Dermis microvascular lymphatic vessel endothelial cell (primary cell): Measurements from ENCODE around the gene BLOC1S2. TPM values are rescaled to one million over a fixed set of nuclear protein-coding genes. Genes with fewer than 3 reads are reported as not detected.
A peak's percentile ranks its signal among the peaks of the same experiment; 100 is the strongest.
"Not testable (repeated sequence)": the region's sequence is repeated elsewhere in the genome, so short reads cannot be mapped to it uniquely, and the experiment has no call there.

Source experiments
- DNase-seq, 2 donors: peaks; one replicate each; pipeline versions ENCODE4 v3.0.0 to v3.0.0-alpha.2; 2010; ENCODE audit warnings: low read depth in 2 of 2
- total RNA-seq: library from RNA; depleted of rRNA; stranded (reverse); fragments of >200 nt; gene quantifications from 2 replicates; pipeline ENCODE4 v1.2.1, GENCODE V29; 2014

BLOC1S2 gene
- 25.8 and 45.6 TPM in 2 replicates for total RNA-seq

DNA sequence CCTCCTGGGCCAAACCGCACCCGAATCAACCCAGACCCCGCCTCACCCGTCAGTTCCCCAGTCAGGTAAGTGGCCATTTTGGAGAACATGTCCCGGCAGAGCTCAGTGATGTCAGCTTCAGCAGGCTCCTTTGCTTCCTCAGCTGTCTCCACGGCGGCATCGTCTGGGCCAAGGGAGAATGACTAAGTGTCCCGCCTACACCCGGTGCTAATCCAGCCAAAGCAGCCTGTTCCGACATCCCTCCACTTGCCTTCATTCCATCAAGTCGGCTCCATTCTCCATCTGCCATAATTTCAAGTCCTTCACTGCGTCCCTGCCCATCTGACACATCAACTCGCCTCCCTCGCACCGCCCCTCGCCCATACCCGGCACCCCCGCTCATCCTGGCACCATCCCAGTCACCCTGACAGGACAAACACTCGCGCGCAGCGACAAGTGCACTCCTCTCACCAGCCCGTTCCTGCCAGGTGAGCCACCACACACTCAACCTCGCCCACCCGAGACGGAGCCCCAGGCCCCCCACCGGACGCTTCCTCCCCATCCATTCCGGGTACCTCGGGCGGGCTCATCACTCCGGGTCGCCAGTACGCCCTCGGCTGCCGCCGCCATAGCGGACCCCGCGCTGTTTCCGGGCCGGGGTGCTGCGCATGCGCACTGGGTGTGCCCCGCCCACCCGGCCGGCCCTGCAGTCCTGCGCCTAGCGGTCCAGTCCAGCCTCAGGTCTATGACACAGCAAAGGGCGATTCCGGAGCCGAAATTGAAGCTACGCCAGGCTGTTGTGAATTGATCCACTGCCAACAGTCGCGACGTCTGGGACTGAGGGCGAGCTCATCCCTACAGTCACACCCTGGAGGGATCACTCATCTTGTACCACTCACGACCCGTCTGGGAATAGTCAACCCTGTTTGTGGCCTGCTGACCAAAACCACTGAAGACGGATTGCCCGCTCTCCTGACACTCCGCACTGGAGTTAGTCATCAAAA lies at the start of gene BLOC1S2:
BLOC1S2 (minus strand) TSS at position 630 of the 983 bp plus-strand sequence; CDS start at position 609, 21 bp downstream.
- DNase-seq, result peak; percentile 63 to 88

DNA sequence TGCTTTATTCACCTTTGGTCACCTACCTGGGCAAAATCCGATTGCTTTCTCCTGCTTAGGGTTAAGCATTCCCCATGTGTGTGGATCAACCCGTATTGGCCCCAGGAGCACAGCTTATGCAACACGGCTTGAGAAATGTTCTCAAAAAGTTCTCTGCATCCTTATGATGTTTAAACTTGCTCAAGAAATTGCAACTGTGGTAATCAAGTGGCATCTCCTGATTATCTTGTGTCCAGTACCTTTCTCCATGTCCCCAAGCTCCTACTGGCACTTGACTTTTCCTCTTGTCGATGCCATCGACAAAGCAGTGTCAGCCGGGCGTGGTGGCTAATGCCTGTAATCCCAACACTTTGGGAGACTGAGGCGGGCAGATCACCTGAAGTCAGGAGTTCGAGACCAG lies 48.3 kb upstream of the BLOC1S2 start:
- no peak for DNase-seq

DNA sequence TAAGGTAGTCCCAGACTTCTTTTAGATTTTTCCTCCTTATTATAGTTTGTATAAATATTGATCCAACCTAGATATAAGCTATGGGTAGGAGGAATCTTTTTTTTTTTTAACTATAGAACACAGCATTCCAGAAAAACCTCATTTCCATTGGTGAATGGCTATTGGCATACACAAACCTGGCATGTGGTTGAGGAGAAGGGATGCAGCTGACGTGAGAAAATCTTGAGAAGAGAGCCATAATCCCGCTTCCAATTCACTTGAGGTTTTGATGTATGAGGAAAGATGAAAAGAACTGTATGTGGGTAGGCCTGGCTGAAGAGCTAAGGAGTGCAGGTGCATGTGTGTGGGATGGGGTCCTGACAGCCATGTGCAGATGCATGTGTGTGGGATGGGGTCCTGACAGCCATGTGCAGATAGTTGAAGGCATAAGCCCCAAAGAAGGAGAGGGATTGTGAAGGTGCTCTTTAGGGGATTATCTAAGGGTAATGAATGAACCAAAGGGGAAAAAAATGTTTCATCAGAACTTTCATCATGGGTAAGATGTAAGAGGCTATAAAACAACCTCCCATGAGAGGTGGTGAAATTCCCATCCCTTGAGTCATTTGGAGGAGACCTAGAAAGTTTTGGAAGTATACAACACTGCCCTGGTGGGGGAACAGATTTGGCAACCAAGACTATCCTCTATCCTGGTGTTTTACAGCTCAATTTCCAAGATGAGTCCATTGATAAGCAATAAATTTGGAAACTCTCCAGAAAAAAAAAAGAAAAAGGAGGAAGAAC lies 47.4 kb upstream of the BLOC1S2 start:
- DNase-seq, result no peak

DNA sequence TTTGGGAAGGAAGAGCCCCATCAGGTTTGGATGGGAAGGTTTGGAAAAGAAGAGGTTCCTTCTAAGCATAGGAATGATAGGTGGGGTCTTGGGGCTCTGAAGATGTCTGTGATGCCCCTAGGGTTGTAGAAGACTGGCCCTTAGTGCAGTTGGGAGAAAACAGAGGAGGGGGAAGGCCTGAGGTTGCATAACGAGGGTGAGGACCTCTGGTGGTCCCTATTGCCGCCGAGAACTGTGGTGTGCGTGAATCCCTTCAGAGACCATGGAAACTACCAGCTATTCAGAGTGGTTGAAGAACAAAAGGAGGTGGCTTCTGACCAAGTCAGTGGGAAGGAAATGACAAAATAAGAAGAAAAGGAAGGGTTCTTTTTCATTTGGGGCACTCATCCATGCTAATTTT lies 46.6 kb upstream of the BLOC1S2 start:
- DNase-seq, result no peak

DNA sequence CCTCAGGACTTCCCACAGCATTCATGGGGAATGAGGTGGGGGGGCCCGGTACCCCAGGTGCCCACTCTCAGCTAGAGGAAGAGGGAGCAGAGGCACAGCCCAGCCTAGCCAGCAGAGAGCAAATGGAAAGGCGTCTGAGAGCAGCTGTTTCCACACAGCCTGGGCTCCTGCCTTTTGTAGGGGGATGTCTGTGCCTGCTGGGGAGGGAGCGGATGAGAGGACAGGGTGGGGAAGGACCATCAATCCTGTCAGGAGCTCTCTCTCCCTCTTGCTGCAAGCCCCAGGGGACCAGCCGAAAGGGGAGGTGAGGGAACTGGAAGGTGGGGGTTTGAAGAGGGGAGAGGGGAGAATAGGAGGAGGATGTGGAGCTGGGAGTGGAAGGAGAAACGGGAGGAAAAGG lies 43.6 kb upstream of the BLOC1S2 start, which contains the start of gene PKD2L1:
PKD2L1 (minus strand) TSS at position 150 of the 400 bp plus-strand sequence; CDS start at position 25, 125 bp downstream.
- DNase-seq, result no peak

DNA sequence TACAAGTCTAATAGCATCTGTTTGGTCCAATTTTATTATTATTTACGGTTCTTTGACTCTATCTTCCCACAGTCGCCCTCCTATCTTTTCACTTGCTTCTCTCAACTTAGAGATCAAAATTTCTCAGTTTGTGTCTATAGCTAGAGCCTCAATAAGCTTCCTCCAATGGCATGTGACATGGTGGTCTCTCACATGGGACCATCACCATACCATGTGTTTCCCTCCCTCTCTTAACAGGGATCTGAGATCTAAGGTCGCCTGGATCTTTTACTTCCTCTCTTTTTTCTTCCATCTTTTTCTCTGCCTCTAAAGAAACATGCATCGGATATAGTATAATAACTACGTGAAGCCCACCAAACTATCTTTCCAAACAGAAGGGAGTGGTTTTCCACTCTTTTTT lies 41.7 kb upstream of the BLOC1S2 start:
- no peak for DNase-seq

DNA sequence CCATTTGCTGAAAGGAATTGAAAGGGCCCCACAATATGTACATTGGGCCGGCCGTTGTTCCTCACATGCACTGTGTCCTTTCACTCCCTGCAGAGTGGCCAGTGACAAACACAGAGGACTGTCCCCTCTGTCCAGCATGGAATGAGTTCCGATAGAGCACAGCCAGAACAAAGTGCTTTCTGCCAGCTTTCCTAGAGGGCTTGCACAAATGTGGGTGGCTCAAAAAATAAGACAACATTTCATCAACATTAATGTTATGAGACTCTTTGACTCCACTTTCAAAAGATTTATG lies 41.2 kb upstream of the BLOC1S2 start:
- no peak for DNase-seq

DNA sequence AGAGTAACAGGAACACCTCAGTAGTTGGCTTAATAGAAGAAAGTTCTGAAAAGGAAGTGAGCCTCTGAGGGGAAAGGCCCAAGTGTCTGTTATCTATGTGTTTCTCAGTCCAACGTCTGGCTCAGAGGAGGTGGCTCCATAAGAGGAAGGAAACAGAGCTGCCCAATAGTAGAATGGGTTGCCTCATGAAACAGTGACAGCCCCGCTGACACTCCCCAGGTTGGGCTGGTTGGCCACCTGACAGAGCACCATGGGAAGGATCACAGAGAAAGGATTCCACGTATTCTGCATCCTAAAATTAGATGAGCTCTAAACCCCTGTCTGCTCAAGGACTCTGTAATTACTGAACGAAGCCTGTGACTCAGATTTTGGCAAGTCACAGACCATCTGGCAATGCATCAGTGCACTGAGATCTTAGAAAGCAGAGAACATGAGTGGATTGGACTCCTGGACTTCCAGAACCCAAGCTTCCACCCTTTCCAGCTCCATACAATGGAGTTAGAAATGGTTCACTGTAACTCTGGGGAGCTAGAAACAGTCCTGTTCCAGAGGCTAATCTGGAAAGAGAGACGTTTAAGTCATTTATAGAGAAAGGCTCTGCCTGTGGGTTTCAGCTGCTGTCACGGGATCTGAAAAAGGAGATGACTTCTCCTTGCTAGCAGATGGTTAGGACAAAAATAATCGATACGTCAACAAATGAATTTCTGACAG lies 40.7 kb upstream of the BLOC1S2 start:
- no peak for DNase-seq

DNA sequence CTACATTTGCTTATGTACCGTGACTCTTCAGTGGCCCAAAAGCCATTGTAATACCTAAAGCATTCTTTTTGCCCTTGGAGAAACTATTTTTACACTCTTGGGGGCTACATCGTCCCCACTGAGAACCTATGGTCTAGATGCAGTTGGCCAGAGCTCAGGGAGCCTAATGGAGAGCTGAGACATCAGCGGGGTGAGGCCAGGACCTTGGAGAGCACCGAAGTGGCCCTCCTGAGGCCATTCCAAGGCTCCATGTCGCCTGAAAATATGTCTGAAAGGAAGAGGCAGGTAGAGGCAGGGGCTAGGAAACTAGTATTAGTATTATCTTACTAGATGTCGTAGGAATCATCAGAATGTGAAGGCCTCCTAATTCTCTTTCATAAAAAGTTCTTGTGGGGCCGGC lies 38.7 kb upstream of the BLOC1S2 start:
- DNase-seq, result no peak

DNA sequence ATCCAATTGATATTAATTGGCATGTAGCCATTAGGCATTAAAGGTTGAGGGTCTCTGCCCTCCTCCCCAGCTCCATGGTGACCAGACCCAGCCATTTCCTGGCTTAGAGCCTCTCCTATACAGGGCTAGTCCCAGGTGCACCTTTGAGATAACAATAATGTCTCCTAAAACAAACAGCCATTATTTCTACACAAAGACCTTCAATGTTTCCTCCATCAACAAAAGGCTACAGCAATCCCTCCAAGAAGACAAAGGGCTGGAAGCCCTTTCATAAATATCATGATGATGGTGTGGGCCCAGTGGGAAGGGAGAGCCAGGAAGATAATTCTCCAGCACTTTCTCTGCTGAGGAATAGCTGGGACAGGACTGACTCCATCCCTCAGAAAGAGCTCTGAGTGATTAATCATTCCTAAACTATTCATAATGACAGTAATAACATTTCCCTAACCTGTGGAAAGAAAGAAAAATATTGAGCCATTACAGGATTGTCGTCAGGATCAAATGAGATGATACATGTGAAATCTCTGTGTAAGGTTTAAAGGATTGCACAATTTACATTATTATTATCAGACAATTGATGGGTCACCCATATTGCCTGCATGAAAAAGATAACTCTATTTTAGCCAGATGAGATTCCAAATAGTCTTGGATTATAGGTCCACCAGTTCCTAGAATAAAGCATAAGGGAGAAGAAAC lies 33.4 kb upstream of the BLOC1S2 start:
- DNase-seq, result no peak

DNA sequence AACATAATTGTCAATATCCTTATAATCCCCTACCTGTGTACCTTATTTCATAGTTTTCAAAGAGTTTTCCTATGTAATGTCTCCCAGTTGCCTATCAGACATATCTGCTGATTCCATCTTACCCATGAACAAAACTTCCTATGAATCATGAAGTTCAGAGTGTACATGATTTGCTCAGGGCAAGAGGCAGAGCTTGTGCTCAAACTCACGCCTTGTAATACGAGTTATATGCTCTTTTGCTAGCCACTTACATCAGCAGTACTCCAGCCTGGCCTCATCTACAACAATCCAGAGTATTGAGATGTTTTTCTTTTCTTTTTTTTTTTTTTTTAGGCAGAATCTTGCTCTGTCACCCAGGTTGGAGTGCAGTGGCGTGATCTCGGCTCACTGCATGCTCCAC lies 31.7 kb upstream of the BLOC1S2 start:
- DNase-seq, result no peak

DNA sequence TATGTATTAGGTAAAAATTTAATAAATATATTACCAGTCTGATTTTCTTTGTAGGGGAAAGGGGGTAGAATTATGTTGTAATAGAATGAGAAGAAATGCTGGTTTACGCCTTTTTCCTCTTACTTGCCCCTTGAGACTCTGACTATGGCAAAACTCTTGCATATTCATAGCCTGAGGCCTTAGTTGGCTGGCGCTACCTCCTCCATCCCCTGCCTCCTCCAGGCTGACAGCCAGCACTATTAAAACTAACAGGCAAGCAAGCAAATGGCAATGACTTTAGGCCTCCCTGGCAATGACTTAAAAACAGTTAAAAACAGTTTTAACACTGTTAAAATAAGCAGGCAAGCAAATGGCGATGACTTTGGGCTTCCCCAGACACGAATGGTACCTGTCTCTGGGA lies 29.1 kb upstream of the BLOC1S2 start:
- DNase-seq, result no peak

DNA sequence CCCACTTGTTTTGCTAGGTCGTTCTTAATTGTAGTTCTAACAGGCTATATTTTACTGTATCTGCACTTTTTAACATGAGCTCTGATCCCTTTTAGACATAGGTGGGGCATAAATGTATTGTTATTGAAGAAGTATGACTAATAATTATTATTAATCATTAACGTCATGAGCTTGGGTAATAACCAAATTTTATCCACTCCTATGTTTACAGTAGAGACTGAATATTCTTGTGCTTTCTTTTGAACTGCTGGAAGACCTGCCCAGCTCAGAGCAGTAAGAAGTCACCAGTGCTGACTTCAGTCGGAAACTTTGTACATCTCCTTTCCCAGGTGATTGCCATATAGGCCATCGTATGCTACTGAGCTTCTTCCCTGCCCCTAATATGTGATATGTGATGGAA lies 24.8 kb upstream of the BLOC1S2 start:
- no peak for DNase-seq

DNA sequence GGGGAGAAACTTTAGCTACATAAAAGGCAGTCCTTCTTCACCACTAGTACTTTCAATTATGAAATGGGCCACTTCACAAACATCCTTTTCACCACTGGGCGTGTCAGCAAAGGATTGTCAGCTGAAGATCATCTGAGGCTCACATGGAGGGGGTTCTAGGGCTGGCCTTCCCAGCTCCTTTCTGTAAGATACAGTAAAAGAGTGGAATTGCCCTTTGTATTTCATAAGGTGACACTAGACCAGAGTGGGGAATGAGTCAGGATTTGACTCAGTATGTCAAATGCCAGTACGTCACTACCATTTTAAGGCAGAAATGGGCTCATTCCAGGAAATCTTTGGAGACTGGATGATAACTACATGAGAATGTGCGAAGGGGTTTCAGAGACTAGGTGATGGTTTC lies 21.2 kb upstream of the BLOC1S2 start:
- DNase-seq, result no peak

DNA sequence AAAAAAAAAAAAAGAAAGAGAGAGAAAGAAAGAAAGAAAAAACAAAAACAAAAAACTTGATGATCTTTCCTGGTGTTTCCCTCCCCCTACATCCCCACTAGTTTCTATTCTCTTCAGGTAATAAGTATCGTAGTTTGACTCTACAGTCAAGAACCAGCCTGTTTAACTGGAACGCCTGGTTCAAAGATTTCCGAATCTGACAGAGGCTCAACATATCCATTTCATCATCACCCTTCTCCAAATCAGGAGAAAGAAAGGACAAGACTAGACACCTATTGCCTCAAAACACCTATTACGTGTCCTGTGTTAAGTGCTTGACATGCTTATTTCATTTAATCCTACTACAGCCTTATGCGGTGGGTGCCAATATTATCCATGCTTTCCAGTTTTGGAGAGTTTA lies 20.4 kb upstream of the BLOC1S2 start:
- no peak for DNase-seq

DNA sequence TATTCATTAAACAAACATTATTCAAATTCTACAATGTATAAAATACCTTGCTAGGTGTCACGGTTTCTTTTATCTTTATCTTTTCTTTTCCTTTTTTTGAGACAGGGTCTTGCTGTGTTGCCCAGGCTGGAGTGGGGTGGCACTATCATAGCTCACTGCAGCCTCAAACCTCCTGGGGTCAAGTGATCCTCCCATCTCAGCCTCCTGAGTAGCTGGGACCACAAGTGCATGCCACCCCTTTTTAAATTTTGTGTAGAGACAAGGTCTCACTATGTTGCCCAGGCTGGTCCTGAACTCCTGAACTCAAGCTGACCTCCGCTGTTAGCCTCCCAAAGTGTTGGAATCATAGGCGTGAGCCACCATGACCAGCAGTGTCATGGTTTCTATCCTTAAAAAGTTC lies 17.9 kb upstream of the BLOC1S2 start:
- no peak for DNase-seq

DNA sequence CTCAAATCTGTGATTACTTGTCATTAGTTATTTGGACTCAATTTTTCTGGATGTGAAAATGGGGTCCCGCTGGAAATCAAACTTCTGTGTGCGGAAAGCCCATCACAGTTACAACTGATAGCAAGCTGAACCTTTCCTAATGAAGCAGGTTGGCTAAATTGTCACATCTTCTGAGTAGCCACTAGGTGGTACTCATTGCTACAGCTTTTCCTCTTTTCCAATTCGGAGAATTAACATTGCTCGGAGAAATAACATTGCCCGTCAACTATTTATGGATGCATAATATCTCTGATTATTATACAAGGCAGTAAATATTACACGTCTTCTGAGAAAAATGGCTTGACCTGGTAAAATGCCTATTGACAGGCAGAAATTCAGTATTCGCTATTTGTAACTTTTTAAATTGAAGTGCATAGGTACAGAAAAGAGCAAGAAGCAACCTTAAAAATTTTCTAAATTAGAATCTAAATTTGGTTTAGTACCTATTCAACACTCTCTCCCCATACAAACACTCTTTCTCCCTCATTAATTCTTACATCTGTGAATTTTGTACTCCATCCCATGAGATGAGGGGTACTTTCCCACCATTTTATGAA lies 17.3 kb upstream of the BLOC1S2 start:
- DNase-seq, result peak; percentile 5 to 43

DNA sequence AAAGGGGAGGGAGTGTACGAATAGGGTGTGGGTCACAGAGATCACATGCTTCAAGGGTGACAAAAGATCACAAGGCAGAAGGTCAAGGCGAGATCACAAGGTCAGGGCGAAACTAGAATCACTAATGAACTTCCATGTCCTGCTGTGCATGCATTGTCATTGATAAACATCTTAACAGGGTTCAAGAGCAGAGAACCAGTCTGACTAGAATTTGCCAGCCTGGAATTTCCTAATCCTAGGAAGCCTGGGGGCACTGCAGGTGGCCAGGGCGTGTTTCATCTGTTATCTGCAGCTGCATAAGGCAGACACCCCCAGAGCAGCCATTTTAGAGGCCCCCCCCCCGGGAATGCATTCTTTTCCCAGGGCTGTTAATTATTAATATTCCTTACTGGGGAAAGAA lies 14.6 kb upstream of the BLOC1S2 start:
- not testable (repeated sequence) for DNase-seq

DNA sequence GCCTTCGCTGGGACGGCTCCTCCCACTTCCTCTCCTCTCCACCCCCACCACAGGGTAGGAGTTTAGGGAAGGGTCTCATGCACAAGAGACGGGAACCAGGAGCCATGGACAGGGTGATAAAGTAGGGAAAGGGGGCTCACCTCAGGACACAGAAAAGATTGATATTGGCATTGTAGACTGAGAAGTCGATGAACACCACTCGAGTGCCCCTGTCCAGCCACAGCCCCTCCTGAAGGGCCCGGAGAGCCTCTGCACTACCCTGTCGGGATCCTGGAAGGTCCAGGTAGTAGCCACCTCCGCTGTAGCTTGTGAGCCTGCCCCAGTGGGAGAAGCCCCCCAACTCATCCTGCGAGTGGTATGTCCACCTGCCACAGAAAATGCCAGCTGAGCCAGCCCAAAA lies 10.8 kb upstream of the BLOC1S2 start:
- DNase-seq, result no peak

DNA sequence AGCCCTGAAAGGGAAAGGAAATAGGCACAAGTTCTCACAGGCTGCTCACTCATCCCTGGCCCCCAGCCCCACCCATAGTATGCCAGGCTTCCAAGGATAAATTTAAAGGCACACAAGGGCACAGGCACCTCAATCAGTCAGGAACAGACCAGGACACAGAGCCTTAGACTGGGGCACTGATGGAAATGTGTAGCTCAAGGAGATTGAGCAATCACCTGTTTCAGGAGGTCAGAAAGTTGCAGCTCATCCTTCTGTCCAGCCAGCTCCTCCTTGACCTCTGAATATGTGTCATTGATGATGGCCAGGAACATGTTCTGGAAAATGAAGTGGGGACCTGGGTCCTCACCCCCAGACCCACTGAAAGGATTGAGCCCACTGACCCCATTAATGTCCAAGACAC lies 6.6 kb upstream of the BLOC1S2 start:
- no peak for DNase-seq

DNA sequence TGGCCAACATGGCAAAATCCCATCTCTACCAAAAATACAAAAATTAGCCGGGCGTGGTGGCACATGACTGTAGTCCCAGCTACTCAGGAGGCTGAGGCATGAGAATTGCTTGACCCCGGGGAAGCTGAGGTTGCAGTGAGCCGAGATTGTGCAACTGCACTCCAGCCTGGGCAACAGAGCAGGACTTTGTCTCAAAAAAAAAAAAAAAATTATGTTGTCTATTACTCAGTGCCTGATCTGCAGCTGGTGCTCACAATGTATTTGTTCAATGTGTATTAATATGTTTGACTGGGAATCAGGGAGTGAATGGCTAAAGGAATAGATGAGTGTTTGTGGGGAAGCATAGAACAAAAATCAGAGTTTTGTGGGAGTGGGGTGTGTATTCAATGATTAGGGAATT lies 5.8 kb upstream of the BLOC1S2 start:
- DNase-seq, result not testable (repeated sequence)
